SK-N-SH treated with all-trans-retinoic acid at 6 μM for 48 hours (cell line): Measurements from ENCODE around the gene TFAP2A.

Experiments used
- ISL1 ChIP-seq: fragments of 250-450 bp; sonication (Bioruptor Pico); IDR thresholded peaks from 2 replicates; pipeline ENCODE4 v2.1.2; 2022; ENCODE audit warnings: mild to moderate bottlenecking, moderate library complexity
- PPARA ChIP-seq: fragments of 250-450 bp; sonication (Bioruptor Pico); IDR thresholded peaks from 2 replicates; pipeline ENCODE4 v1.5.0; 2020; ENCODE audit warnings: mild to moderate bottlenecking, borderline replicate concordance
- RARB ChIP-seq: fragments of 250-450 bp; sonication (Bioruptor Pico); IDR thresholded peaks from 2 replicates; pipeline ENCODE4 v1.8.0; 2021; ENCODE audit warnings: mild to moderate bottlenecking, moderate library complexity
- ZFP30 ChIP-seq: fragments of 450-650 bp; formaldehyde crosslinking; IDR thresholded peaks from 2 replicates; pipeline ENCODE4 v1.5.0; 2022; ENCODE audit warnings: mild to moderate bottlenecking, moderate library complexity
- ZNF8 ChIP-seq: fragments of 450-650 bp; formaldehyde crosslinking; IDR thresholded peaks from 2 replicates; pipeline ENCODE4 v1.5.0; 2020; ENCODE audit warnings: mild to moderate bottlenecking, moderate library complexity
- TF ChIP-seq, protein P1 (sequence below): fragments of 250-450 bp; sonication (Bioruptor Pico); IDR thresholded peaks from 2 replicates; pipeline ENCODE4 v1.8.0; 2020; ENCODE audit warnings: mild to moderate bottlenecking, moderate library complexity, borderline replicate concordance

DNA sequence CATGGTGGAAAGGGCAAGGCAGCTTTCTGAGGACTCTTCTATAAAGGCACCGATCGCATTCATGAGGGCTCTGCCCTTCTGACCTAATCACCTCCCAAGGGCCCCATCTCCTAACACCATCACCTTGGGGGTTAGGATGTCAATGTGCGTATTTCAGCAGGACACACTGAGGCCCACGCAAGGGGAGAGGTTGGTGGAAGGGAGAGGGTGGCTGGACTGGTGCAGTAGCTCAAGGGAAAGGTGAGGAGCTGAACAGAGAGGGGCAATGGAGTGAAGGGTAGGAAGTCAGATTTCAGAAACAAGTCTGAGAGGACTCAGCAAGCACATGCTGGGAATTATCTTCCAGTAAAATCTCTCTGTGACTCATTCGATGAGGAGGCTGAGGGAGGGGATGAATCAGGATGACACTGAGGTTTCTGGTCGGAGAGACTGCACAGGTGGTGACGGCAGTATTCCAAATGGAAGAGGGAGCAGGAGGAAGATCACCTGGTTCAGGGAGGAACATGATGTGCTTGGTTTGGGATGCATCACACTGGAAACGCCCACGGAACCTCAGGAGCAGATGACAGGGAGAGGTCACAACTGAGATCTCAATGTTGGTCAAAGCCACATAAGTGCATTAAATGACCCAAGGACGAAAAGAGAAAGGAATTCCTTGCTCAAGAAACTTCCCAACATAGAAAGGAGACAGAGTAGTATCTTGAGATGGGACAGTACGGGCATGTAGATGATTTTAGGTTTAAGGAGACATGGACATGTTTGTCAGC is 67.1 kb downstream of the TFAP2A start:
- TF ChIP-seq ISL1 (no peak), ZFP30 (CRISPR knock-in tag) (no peak), PPARA (no peak), ZNF8 (CRISPR knock-in tag) (no peak), RARB (CRISPR knock-in tag) (no peak)
- TF ChIP-seq, protein P1, sequence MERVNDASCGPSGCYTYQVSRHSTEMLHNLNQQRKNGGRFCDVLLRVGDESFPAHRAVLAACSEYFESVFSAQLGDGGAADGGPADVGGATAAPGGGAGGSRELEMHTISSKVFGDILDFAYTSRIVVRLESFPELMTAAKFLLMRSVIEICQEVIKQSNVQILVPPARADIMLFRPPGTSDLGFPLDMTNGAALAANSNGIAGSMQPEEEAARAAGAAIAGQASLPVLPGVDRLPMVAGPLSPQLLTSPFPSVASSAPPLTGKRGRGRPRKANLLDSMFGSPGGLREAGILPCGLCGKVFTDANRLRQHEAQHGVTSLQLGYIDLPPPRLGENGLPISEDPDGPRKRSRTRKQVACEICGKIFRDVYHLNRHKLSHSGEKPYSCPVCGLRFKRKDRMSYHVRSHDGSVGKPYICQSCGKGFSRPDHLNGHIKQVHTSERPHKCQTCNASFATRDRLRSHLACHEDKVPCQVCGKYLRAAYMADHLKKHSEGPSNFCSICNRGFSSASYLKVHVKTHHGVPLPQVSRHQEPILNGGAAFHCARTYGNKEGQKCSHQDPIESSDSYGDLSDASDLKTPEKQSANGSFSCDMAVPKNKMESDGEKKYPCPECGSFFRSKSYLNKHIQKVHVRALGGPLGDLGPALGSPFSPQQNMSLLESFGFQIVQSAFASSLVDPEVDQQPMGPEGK (CRISPR knock-in tag) = no peak
